Erythroblast (primary cell): ENCODE data around the gene CEP41.

Experiments used
- GATA1 ChIP-seq: IDR thresholded peaks from 2 replicates; pipeline ENCODE4 v1.6.1; 2011; ENCODE audit warnings: low read depth, mild to moderate bottlenecking, control low read depth, low read length, moderate library complexity
- POLR2A ChIP-seq: IDR thresholded peaks from 2 replicates; pipeline ENCODE4 v1.6.1; 2011; ENCODE audit warnings: mild to moderate bottlenecking, low read length

GRCh38 chr7:130473876-130474275 is 33.1 kb upstream of the CEP41 start:
- no peak for TF ChIP-seq POLR2A
- no peak for TF ChIP-seq GATA1
